A172 (cell line): ENCODE results near the gene CTSS. TPM values are rescaled to one million over a fixed set of nuclear protein-coding genes. Genes with fewer than 3 reads are reported as not detected.
A peak's percentile ranks its signal among the peaks of the same experiment; 100 is the strongest.

Experiments
- DNase-seq: peaks from one replicate; pipeline ENCODE4 v3.0.0-alpha.2; 2015; ENCODE audit warnings: low spot score
- total RNA-seq: library from RNA; depleted of rRNA; stranded (reverse); fragments of >200 nt; shearing (Covaris generic); gene quantifications from 2 replicates; pipeline ENCODE4 v1.2.3, GENCODE V29; 2014; rRNA removed

Gene CTSS
- total RNA-seq, 1 experiment from 2014 or later: 5.7 TPM

GRCh38 chr1:150703427-150703826 lies 62.2 kb downstream of the CTSS start:
- no peak for DNase-seq

GRCh38 chr1:150696995-150697927 lies 68.3 kb downstream of the CTSS start, which contains the start of gene GOLPH3L:
Gene GOLPH3L, minus strand, starts transcription at chr1:150697154. Its CDS starts 2,316 bp downstream, at chr1:150694838.
- peak; percentile 100 for DNase-seq

- no peak for DNase-seq
Measured at GRCh38 chr1:150696590-150696989, 69.0 kb downstream of the CTSS start.

GRCh38 chr1:150696162-150696561 lies 69.4 kb downstream of the CTSS start:
- DNase-seq: no peak

- DNase-seq: no peak
Measured at GRCh38 chr1:150695561-150695960, 70.0 kb downstream of the CTSS start.

GRCh38 chr1:150692720-150693119 lies 72.9 kb downstream of the CTSS start:
- no peak for DNase-seq

GRCh38 chr1:150688763-150689162 lies 76.8 kb downstream of the CTSS start:
- DNase-seq: no peak

- DNase-seq: no peak
Measured at GRCh38 chr1:150686275-150686674, 79.3 kb downstream of the CTSS start.

GRCh38 chr1:150683914-150684313 lies 81.7 kb downstream of the CTSS start:
- DNase-seq: no peak

Other genes with a start within 250 kb of the CTSS start
- 0.38 and 2.3 TPM in 2 replicates for gene ADAMTSL4, start 216.4 kb downstream of the CTSS start, total RNA-seq
- gene MCL1, start 186.2 kb downstream of the CTSS start, total RNA-seq: 224 and 246 TPM in 2 replicates
- 278 and 287 TPM in 2 replicates for gene ENSA, start 136.2 kb downstream of the CTSS start, total RNA-seq
- 10.0 and 11.3 TPM in 2 replicates for gene GOLPH3L, start 68.6 kb downstream of the CTSS start, total RNA-seq
- gene HORMAD1, start 44.9 kb downstream of the CTSS start, total RNA-seq: not detected in 2 replicates
- 1.1 and 3.4 TPM in 2 replicates for gene CTSK, start 42.5 kb upstream of the CTSS start, total RNA-seq
- 36.3 and 39.0 TPM in 2 replicates for gene ARNT, start 110.8 kb upstream of the CTSS start, total RNA-seq
- not detected in 2 replicates for gene CTXND2, start 121.4 kb upstream of the CTSS start, total RNA-seq
- gene SETDB1, start 160.6 kb upstream of the CTSS start, total RNA-seq: 55.4 and 56.8 TPM in 2 replicates
- gene CERS2, start 209.1 kb upstream of the CTSS start, total RNA-seq: 376 and 393 TPM in 2 replicates
- gene ANXA9, start 216.5 kb upstream of the CTSS start, total RNA-seq: 18.2 and 20.6 TPM in 2 replicates
- 9.3 and 10.6 TPM in 2 replicates for gene MINDY1, start 241.1 kb upstream of the CTSS start, total RNA-seq
- 18.8 and 19.0 TPM in 2 replicates for gene PRUNE1, start 242.7 kb upstream of the CTSS start, total RNA-seq